Measurements from ENCODE around the gene POLR3K.
"Not testable (repeated sequence)": the region's sequence is repeated elsewhere in the genome, so short reads cannot be mapped to it uniquely, and the experiment has no call there.

Gene POLR3K

DNA sequence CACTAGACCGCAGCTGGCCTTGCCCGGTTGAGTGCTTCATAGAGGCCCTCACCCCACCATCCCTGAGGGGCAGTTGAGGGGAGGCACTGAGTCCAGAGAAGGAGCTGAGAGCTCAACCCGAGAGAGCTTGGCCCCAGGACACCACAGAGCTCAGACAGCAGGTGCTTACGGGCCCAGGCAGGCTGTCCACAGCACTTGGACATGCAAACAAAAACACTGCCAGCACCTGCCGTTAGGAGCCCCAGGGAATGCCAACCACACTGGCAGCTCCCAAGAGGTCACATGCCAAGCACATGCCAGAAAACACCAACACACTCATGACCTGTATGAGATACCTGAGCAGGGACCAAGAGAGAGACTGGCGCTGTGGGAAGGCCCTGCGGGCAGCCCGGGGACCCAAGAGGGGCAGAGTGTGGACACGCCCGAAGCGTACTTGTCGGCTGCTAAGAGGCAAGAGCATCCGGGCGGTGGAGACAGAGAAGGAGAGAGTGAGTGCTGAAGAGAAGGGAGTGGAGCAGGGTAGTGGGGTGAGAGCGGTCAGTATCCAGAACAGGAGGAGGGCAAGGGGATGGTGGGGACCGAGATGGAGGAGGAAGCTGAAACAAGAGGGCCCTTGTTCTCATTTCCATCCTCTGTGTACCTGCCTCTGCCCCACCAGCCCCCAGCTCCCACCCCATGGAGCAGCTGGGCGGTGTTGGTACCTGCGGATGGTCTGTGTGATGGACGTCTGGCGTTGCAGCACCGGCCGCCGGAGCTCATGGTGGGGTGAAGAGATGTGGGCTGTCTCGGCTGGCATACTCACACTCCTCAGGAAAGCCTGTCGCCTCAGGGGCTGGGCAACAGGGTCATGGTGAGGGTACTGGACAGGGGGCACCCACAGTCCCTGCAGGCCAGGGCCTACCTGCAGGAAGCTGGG, 10.8 kb upstream of the POLR3K start:
- DNase-seq = no peak

DNA sequence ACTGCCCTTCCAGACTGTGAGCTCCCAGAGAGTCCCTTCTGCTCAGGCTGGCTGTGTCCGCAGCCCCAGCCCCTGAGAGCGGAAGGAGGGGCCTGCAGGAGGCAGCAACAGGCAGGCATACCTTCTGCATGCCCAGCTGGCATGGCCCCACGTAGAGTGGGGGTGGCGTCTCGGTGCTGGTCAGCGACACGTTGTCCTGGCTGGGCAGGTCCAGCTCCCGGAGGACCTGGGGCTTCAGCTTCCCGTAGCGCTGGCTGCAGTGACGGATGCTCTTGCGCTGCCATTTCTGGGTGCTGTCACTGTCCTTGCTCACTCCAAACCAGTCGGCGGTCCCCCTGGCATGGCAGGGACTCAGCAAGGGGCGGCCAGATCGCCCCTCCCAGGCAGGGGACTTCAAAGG, 10.1 kb upstream of the POLR3K start:
- DNase-seq = no peak

DNA sequence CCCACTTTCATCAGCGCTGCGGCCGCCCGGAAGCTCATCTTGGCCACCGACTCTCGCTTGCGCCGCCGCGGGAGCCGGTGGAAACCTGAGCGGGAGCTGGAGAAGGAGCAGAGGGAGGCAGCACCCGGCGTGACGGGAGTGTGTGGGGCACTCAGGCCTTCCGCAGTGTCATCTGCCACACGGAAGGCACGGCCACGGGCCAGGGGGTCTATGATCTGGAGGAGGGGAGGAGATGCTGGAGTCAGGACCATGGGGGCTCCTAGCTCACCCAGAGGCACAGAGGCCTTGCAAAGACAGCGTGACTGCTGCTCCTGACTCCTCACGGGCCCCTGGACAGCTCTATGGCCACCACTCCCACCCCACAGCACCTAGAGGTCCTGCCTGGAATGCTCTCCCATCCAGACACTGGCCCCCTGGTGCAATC, 9.6 kb upstream of the POLR3K start:
- no peak for DNase-seq

DNA sequence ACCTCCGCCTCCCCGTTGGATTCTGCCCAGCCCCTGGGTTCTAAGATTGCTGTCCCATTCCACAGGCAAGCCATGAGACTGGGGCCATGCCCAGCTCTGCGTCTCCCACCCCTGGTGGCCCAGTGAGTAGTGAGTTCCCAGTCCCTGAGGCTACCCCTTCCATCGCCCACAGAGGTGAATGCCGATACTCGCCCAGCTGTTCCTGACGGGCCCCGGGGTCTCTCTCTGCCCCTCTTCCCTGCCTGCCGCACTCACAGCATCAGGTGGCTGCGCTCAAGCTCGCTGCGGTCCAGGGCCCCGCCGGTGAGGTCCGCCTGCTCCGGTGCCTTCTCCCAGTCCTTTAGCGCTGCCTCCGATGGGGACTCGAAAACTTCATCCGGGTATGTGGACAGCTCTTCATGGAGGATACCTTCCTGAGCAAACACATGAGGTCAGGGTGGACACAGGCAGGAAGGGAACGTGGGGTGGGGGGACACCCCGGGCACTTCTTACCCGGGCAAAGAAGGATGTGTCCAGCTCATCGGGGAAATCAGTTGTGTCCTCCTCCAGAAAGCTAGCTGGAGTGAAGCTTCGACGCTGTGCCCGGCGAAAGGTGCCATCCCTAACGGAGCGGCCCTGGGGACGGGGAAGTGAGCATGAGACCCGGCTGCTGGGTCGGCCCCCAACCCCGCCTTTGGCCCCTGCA, 9.0 kb upstream of the POLR3K start:
- no peak for DNase-seq

DNA sequence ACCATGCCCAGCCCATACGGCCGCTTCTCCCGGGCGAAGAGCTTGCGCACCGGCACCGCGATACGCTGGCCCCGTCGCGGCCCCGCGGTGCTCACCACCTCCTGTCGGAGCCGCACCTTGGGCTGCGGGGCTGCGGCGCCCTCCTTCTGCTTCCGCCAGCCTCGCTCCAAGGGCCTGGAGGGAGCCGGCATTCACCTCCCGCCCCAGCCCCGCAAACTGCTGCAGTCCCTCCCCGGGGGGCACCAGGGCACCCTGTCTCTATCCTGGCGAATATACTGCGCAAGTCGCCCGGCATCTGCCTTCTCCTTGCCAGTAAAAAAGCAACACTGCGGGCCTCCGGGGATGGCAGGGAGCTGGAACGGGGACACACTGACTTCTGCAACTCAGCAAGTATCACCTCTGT, 8.5 kb upstream of the POLR3K start:
- no peak for DNase-seq

DNA sequence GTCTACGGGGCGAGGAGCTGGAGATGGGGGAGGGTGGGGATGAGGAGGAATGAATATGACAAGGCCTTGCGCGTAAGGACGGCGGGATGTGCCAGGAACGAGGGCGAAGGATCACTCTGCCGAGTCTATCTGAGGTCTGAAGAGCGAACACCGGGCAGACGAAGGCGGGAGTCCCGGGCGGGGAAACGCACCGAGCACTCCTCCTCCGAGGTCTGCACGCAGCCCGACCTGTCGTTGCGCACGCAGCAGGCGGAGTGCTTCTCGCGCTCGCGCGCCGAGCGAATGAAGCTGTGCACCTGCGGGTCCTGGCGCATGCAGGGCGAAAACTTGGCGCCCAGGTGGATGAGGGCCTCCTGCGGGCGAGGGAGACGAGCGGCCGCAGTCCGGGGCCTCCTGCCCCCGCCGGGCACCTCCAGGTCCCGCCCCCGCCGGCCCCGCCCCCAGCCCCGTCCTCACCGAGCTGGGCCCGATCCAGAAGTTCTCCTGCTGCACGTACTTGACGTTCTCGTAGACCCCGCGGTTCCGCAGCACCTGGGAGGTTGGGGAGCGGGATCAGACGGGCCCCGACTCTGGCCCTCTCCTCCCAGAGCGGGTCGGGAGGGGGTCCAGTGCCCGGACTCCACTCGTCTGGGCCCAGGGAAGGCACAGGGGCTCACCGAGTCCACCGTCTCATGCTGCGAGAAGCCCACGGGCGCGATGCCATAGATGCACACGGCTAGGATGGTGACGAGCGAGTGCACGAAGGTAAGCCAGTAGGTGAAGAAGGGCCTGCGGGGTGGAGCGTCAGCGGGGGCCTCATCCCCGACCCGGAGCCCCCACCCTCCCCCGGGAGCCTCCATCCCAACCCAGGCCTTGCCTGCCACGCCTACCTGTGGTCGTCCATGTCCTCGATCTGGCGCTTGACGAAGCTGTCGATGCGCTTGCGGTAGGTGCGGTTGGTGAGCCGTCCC, 7.8 kb upstream of the POLR3K start:
- no peak for DNase-seq

DNA sequence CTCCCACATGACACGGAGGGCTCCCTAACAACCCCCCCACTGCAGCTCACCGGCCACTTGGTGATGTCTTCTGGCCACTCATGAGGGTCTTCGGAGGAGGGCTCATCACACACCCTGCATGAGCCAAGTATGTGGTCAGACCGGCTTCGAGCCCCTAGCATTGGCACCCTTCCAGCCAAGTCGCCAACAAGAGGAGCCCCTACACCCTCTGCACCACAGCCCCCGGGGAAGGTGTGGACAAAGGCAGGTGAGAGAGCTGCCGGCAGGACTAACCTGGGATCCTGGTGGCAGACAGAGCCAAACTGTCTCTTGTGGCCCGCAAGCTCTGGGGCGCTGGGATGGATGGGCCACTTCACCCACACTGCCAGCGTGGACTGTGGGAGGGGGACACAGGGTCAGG, 6.8 kb upstream of the POLR3K start:
- DNase-seq = no peak

DNA sequence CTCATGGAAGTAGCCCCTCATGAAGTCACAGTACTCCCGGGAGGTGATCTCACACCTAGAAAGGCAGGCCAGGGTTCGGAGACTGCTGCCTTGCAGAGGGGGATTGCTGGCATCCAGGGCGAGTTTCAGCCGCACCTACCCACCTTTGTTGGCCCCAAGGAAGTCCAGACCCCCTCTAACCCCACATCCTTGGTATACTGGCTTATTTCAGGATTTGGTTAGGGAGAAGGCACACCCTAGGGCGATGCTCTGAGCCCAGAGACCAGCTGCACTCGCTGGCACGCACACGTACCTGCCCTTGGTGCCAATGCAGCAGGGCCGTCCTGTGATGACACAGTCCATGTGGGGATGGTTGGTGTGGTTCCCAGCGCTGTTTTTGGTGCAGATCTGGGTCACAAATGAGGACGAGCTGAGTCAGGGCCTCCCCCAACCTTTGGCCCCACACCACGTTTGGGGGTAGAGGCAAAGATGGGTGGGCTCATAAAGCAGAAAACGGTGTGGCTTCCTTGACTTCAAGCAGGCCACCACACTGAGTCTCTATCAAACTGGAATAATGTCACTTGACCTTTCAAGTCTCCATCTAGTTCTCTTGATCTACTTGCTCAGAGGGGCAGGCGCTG, 6.1 kb upstream of the POLR3K start:
- DNase-seq = no peak

DNA sequence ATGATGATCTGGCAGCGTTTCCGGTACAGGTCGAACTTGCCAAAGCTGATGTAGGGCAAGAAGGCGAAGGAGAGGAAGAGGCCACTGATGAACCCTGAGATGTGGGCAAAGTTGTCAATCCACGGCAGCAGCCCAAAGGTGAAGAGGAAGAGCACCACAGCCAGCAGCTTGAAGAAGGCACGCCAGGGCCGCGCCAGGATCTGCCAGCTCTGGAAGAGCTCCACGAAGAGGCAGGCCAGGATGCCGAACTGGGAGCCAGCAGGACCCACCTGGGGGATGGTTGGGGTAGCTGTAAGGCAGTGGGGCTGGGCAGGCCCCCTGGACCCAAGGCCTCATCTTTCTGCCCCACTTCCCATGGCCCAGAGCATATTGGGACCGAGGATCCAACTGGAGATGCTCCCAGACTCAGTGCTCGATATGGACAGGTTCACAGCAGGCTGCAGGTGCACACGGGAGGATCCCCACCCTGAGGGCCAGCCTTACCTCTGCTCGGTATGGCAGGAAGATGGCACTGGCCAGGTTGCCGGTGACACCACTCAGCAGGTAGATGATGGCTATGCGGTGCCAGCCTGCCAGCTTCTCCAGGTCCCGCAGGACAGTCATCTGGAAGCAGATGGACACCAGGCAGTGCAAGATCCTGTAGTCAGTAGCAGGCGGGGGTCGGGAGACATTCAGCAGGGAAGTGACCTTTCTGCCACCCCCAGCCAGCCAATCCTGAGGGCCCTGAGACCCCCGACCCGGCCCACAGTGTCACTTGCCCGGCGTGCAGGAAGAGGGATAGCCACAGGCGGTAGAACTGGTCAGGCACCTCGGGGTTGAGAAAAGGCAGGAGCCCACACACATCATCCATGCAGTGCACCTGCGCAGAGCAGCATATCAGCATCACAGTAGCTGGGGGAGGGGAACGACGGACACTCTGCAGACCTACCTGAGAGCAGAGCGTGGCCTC, 5.4 kb upstream of the POLR3K start:
- no peak for DNase-seq

DNA sequence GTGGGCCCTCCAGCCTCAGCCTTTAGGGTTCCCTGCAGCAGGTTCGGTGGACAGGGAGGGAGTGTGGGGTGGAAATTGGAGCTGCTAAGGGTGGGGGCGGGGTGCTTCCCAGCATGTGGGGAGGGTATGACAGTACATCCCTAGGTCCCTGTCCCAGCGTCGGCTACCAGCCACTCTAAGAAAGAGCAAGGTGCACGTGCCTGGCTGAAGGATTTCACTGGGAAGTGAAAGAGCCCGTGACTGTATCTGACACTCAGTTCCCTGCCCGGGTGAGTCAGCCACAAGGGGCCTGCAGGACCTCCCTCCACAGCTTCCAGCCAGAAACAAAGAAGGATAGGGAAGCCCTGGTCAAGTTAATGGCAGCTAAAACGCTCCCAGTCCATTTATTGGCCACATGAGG, 4.3 kb upstream of the POLR3K start:
- DNase-seq = no peak

DNA sequence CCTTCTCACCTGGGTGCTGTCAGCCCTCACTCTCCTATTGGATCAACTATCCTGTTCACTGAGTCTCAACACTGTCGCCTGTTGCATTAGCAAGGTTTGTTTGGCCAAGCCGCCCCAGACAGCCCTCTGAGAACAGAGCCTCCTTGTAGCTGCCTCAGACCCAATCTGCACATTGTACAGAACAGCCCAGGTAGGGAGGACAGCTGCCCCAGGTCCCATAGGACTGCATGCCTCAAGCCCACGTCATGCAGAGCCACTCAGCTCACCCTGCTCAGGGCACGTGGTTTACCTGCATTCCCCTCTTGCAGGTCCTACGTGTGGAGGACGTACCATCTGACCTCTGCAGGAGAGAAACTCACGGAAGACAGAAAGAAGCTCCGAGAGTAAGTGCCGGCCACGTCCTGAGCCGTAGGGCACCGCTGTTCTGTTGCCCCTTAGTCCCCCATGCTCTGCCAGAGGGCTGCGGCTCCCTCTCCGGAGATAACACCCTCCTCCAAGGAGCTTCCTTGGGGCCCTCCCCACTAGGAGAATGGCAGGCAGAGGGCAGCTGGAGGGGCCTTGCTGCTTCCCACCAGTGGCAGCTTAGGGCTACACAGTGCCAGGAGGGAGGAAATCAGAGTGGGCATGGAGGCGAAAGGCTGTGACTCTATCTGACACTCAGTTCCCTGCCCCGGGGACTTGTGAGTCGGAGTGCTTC, 3.0 kb upstream of the POLR3K start:
- no peak for DNase-seq

DNA sequence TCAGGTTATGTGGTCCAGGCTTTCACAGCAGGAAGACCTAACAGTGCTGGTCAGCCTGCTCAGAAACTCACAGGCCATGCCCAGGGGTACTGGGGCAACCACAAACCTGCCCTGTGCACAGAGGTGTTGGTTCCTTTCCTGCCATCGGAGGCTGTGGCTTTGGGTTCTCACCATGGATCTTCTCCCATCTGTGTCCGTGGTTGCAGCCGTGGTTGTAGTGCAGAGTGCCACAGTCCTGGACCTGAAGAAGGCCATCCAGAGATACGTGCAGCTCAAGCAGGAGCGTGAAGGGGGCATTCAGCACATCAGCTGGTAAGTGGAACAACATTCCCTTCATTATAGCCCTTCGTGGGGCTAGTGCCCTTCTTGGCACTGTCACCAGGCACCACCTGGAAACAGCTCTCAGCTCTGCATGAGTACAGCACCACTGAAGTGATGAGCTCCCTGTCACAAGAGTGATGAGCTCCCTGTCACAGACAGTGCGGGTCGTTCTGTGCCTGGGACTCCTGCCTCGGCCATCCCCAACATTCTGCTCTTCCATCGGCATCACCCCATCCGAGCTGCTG, 2.2 kb upstream of the POLR3K start:
- no peak for DNase-seq

DNA sequence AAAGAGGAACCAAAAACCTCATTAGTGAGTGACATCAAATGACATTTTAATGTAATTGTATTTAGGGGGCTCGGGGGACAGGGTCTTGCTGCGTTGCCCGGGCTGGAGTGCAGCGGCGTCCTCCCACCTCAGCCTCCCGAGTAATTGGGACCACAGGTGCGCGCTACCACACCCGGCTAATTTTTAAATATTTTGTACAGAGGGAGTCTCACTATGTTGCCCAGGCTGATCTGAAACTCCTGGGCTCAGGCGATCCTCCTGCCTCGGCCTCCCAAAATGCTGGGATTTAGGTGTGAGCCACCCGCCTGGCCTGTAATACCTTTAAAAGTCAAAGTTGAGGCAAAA, 801 bp upstream of the POLR3K start:
- DNase-seq = no peak

DNA sequence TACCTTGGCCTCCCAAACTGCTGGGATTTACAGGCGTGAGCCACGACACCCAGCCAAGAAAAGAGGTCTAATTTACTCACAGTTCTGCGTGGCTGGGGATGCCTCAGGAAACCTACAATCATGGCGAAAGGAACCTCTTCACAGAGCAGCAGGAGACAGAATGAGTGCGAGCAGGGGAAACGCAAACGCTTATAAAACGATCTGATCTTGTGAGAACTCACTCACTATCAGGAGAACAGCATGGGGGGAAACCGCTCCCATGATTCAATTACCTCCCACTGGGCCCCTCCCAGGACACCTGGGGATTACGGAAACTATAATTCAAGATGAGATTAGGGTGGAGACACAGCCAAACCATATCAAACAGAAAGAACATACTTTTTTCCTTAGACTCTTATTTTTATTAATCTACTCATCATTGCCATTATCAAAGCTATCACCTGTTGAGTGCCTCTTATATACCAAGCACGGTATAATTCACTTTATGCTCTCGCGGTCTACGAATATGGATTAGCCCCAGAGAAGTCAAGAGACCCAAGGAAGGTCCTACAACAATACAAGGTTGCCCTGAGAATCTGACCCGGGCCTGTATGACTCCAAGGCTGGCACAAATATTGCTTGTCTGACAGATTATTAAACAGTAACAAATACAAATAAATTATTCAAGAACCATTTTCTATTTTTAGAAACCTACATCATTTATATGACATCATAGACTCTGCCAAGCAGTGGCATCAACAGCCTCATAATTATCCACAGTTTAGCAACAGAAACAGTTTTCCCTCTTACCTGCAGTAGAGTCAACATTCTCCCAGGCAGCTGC, 2.4 kb downstream of the POLR3K start:
- DNase-seq = no peak

DNA sequence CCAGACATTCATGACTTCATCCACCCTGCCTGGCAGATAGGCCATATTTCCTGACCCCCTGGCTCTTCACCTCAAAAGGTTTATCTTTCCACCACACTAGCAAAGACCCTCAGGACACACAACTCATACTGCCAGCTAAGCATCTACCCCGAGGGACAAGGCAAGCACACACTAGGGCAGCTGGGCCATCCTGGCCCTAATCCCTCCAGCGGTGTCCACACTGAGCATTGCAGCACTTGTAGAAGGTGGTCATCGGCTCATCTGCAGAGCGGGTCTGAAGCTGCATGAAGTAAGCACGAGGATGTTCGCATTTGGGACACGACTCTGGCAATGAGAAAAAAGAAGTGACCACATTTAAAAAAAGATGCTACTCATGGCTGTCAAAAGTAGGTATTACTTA, 6.2 kb downstream of the POLR3K start:
- DNase-seq = no peak

DNA sequence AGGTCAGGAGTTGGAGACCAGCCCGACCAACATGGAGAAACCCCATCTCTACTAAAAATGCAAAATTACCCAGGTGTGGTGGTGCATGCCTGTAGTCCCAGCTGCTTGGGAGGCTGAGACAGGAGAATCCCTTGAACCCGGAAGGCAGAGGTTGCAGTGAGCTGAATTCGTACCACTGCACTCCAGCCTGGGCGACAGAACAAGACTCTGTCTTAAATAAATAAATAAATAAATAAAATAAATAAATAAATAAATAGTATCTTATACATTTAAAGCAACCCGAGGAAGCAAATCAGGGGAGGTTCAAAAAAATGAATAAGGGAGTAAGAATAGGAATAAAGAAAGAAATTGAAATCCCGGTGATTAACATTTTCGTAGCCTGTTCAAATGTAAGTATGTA, 6.9 kb downstream of the POLR3K start:
- not testable (repeated sequence) for DNase-seq

DNA sequence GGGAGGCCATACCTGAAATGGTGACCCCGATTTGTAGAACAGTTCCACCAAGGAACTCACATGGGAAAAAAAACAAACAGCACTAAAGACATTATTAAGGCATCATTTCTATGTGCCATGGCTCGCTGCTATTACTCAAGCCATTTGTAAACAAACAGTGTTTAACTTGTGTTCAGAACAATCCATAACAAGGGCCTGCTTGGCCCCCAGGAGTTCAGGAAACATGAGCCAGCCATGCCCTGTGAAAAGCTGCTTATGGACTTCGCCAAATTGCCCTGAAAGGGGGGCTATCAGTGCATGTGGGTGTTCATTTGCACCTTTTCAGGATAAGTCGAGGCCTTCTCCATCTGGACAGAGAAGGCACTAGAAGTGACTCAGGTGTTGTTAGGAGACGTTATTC, 8.0 kb downstream of the POLR3K start:
- DNase-seq = no peak

DNA sequence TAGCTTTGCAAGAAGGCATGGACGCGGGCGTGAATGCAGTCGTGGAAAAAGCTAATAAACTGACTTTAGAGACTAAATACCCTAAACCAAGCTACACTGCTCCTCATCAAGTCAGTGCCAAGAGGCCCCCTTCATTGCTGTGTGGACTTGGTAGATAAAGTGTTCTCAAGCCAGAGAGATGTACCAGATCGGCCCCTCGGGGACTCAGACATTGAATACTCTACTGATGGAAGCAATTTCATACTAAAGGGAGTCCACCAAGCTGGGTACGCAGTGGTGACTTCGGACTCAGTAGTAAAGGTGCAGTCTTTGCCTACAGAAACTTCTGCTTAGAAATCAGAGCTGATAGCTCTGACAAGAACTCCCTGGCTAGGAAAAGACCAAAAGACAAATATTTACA, 8.8 kb downstream of the POLR3K start:
- no peak for DNase-seq

DNA sequence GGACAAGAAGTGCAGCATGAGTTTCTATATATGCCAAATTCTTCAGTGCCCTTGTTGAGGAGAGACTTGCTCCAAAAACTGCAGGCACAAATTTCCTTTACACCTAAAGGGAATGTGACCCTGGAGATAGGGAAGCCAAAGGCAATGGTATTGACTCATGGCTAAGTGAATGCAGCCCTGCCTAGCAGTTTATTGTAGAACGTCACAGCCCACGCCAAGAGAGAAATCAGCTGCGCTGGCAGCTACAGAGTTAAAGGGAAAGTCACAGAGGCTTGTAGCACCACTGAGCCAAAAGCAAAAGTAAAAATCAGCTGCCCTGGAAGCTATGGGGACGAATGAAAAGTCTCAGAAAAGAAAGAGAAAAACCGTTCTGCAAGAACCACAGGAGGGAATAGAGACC, 10.1 kb downstream of the POLR3K start:
- no peak for DNase-seq

DNA sequence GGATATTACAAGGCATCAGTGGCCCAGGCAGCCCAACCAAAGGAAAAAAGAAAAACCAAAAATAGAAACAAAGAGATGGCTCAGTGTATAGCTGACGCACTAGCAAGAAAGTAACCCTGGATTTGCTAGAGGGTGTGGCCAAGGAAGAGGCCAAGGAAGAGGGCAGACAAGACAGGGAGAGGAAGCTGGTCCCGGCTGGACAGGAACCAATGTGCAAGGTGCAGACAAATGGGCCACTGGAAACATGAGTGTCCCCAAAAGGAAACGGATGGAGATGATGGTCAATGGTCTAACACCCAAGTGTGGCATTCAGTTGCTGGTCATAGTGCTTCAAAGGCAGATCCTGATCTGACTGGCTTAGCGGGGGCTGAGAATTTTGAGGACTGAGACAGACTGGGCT, 10.7 kb downstream of the POLR3K start:
- no peak for DNase-seq
